GM19395 (cell line): Measurements from ENCODE around the gene SFTPA2.
"Not testable (repeated sequence)": the region's sequence is repeated elsewhere in the genome, so short reads cannot be mapped to it uniquely, and the experiment has no call there.

ENCODE experiments used
- ATAC-seq: cut with Tn5 transposase; IDR thresholded peaks from one replicate; pipeline ENCODE4 v1.9.1; 2021; ENCODE audit warnings: mild to moderate bottlenecking, moderate library complexity; ENCODE audit not compliant: unreplicated experiment

Gene SFTPA2

GRCh38 chr10:79560160-79560709, at the start of gene SFTPA2:
Gene SFTPA2 (minus strand): TSS chr10:79560407. CDS start chr10:79559483, 924 bp downstream.
- ATAC-seq, result no peak

- ATAC-seq, result no peak
These were observed 48.5 kb upstream of the SFTPA2 start for GRCh38 chr10:79608505-79609375.

GRCh38 chr10:79605308-79605707, 45.1 kb upstream of the SFTPA2 start:
- no peak for ATAC-seq

GRCh38 chr10:79604294-79604693, 44.1 kb upstream of the SFTPA2 start:
- ATAC-seq, result no peak

- no peak for ATAC-seq
These were observed 42.7 kb upstream of the SFTPA2 start for GRCh38 chr10:79602953-79603352.

GRCh38 chr10:79601939-79602338, 41.7 kb upstream of the SFTPA2 start:
- ATAC-seq, result no peak

GRCh38 chr10:79599644-79600043, 39.4 kb upstream of the SFTPA2 start:
- not testable (repeated sequence) for ATAC-seq

- no peak for ATAC-seq
These were observed 35.3 kb upstream of the SFTPA2 start for GRCh38 chr10:79595510-79595909.

GRCh38 chr10:79594565-79594964, 34.4 kb upstream of the SFTPA2 start:
- not testable (repeated sequence) for ATAC-seq

GRCh38 chr10:79593377-79593776, 33.2 kb upstream of the SFTPA2 start:
- ATAC-seq, result no peak

GRCh38 chr10:79588800-79589199, 28.6 kb upstream of the SFTPA2 start:
- ATAC-seq, result no peak

- ATAC-seq, result no peak
These were observed 26.7 kb upstream of the SFTPA2 start for GRCh38 chr10:79586933-79587332.

- no peak for ATAC-seq
These were observed 25.8 kb upstream of the SFTPA2 start for GRCh38 chr10:79585870-79586527.

- no peak for ATAC-seq
These were observed 23.3 kb upstream of the SFTPA2 start for GRCh38 chr10:79583488-79584024.

- not testable (repeated sequence) for ATAC-seq
These were observed 22.7 kb upstream of the SFTPA2 start for GRCh38 chr10:79582954-79583353.

GRCh38 chr10:79582096-79582495, 21.9 kb upstream of the SFTPA2 start:
- ATAC-seq, result no peak

- ATAC-seq, result no peak
These were observed 20.8 kb upstream of the SFTPA2 start for GRCh38 chr10:79581044-79581443.

GRCh38 chr10:79579361-79579760, 19.2 kb upstream of the SFTPA2 start:
- no peak for ATAC-seq

- ATAC-seq, result not testable (repeated sequence)
These were observed 10.4 kb upstream of the SFTPA2 start for GRCh38 chr10:79570624-79571023.

GRCh38 chr10:79563426-79563825, 3.2 kb upstream of the SFTPA2 start:
- ATAC-seq, result no peak

GRCh38 chr10:79562135-79562756, 2.0 kb upstream of the SFTPA2 start:
- ATAC-seq, result peak; percentile 88
